Activated naive CD4-positive, alpha-beta T cell treated with anti-CD3 and anti-CD28 coated beads, Interleukin-2, amount 50 U/mL, for 24 hours (primary cell): ENCODE measurements around the gene PDK2.

Experiments
- H3K27ac Mint-ChIP-seq: one replicate; pipeline ENCODE4 v1.8.0; 2021; ENCODE audit warnings: mild to moderate bottlenecking, mixed read lengths
- H3K27me3 Mint-ChIP-seq: one replicate; pipeline ENCODE4 v1.8.0; 2021; ENCODE audit warnings: mixed read lengths
- H3K36me3 Mint-ChIP-seq: one replicate; pipeline ENCODE4 v1.8.0; 2021; ENCODE audit warnings: mixed read lengths
- H3K4me1 Mint-ChIP-seq: one replicate; pipeline ENCODE4 v1.8.0; 2021; ENCODE audit warnings: mixed read lengths
- H3K4me3 Mint-ChIP-seq: one replicate; pipeline ENCODE4 v1.8.0; 2021; ENCODE audit warnings: mild to moderate bottlenecking, mixed read lengths
- H3K9me3 Mint-ChIP-seq: one replicate; pipeline ENCODE4 v1.8.0; 2021; ENCODE audit warnings: mixed read lengths

PDK2 gene

DNA sequence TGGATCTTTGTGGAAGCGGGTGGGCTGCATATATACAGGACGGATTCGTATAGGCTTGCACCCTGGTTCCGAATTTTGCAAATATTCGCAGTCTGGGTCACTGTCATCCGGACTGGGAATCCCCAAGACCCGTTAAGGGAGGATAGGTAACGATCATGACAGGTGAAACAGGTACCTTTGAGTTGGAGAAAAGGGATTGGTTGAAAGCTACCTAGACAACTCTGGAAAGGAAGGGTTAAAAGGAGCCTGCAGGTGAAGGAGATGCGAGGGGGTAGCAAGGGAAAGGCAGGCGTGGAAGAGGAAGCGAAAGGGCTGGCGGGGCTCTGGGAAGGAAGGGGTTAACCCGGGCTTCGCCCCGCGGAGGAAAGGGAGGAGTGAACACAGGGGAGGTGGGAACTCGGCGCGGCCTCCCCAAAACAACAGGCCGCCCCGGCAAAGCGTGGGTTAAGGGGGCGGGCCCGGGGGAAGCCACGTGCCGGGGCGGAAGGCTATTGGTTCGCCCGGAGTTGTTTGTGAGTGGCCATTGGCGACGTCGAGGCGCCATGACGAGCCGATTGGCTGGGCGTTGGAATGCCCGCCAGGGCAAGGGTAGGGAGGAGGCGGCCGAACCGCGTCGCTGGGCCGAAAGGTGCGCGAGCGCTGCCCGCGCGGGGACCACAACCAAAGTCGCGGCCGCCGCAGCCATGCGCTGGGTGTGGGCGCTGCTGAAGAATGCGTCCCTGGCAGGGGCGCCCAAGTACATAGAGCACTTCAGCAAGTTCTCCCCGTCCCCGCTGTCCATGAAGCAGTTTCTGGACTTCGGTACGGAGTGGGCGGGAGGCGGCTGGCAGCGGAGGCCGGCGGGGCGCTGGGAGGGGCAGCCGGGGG lies at the start of gene PDK2:
Gene PDK2, plus strand, starts transcription at position 599 of the 867 bp plus-strand sequence. Its CDS starts 85 bp downstream, at position 684.
- Mint-ChIP-seq H3K4me1 (peaks cover 36% of the 10 kb centered on the region), H3K27me3 (no peaks in the 10 kb centered on the region), H3K36me3 (no peaks in the 10 kb centered on the region), H3K9me3 (no peaks in the 10 kb centered on the region), H3K4me3 (peak within 1 kb of the TSS; percentile 97), H3K27ac (peak within 1 kb of the TSS; percentile 98)

DNA sequence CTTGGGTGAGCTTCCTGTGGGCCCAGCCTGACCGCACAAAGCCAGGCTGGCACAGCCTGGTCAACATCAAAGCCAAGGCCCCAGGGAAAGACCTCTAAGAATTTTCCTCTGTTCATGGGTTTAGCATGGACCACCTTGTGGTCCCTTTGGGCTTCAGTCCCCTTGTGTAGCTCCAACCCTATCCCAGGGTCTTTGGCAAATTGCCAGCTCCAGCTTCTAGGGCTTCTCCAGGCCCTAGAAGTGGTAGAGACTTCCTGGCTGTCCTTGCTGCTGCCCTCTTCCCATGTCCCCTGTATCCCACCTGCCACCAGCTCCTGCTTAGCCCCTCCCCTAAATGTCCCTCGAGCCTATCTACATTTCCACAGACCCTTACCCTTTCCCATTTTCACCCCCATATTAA lies 49.0 kb upstream of the PDK2 start:
- H3K4me3 Mint-ChIP-seq = no peak overlapping the region
- H3K9me3 Mint-ChIP-seq = no peaks in the 10 kb centered on the region
- peaks cover 2% of the 10 kb centered on the region for H3K27me3 Mint-ChIP-seq
- H3K27ac Mint-ChIP-seq = no peak overlapping the region
- H3K36me3 Mint-ChIP-seq = no peaks in the 10 kb centered on the region
- H3K4me1 Mint-ChIP-seq = peaks cover 6% of the 10 kb centered on the region

DNA sequence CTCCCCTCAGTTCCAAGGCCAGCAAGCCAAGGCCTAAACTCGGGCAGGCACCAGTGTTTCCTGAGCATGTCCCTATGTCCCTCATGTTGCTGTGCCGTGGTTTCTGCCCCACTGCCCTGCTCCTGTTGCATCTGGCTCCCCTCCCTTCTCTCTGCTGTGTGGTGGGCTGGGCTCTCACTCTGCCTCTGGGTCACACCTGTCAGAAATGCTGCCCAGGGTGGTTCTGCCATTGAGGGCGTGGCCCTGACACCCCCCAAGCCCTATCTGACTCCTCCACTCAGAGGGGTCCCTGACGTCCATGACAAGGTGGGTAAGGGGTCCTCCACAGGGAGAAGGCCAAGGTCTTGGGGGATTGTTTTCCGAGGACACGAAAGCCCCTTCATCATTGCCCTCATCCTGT lies 48.5 kb upstream of the PDK2 start:
- peaks cover 2% of the 10 kb centered on the region for H3K27me3 Mint-ChIP-seq
- peaks cover 11% of the 10 kb centered on the region for H3K4me1 Mint-ChIP-seq
- no peak overlapping the region for H3K4me3 Mint-ChIP-seq
- H3K36me3 Mint-ChIP-seq = no peaks in the 10 kb centered on the region
- H3K9me3 Mint-ChIP-seq = no peaks in the 10 kb centered on the region
- H3K27ac Mint-ChIP-seq = no peak overlapping the region

DNA sequence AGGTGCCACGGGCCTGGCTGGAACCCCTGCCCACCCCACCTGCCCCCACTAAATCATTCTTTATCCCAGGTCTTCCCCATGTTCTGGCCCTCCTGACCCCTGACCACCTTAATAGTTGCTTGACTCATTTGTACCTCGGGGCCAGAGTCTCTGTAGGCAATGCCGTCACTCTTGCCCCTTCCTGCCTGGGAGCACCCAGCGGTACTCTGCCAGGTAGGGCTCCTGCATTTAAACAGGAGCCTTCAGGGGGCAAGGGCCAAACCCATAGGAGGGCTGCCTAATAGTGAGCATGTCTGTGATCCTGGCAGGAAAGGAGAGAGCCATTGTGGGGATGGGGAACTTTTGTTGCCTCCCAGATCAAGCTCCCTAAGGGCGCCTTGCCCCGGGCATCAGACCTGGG lies 48.1 kb upstream of the PDK2 start:
- no peaks in the 10 kb centered on the region for H3K9me3 Mint-ChIP-seq
- peaks cover 2% of the 10 kb centered on the region for H3K27me3 Mint-ChIP-seq
- peaks cover 11% of the 10 kb centered on the region for H3K4me1 Mint-ChIP-seq
- H3K36me3 Mint-ChIP-seq = no peaks in the 10 kb centered on the region
- no peak overlapping the region for H3K4me3 Mint-ChIP-seq
- no peak overlapping the region for H3K27ac Mint-ChIP-seq

DNA sequence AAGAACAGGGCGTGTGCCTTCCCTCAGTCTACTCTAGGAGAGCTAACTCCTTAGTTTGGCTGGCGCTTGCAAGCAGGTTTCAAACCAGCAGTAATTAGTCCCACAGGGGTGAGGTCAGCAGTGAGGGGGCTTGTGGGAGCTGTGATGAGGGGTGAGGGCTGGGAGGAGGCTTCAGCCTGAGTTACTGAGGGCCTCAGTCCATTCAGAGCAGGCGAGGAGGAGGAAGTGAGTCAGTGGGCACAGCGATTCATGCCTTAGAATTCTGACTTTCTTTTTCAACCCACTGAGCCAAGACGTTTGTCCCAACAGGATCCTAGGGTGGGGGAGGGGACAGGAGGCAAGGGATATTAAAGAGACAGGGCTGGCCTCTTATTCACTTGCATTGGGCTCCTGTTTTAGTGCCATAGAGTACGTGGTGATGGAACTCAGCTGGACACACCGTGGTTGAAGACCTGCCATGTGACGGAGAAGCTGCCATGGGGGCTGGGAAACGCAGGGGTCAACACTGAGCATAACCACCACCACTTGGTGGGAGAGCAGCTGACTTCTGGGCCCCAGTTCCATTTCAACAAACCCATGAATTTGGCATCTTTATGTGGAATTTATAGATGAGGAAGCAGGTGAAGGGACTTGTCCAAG lies 47.5 kb upstream of the PDK2 start:
- no peaks in the 10 kb centered on the region for H3K36me3 Mint-ChIP-seq
- no peaks in the 10 kb centered on the region for H3K9me3 Mint-ChIP-seq
- peaks cover 11% of the 10 kb centered on the region for H3K4me1 Mint-ChIP-seq
- no peak overlapping the region for H3K4me3 Mint-ChIP-seq
- H3K27ac Mint-ChIP-seq = peak overlapping the region; percentile 79
- H3K27me3 Mint-ChIP-seq = peaks cover 2% of the 10 kb centered on the region

DNA sequence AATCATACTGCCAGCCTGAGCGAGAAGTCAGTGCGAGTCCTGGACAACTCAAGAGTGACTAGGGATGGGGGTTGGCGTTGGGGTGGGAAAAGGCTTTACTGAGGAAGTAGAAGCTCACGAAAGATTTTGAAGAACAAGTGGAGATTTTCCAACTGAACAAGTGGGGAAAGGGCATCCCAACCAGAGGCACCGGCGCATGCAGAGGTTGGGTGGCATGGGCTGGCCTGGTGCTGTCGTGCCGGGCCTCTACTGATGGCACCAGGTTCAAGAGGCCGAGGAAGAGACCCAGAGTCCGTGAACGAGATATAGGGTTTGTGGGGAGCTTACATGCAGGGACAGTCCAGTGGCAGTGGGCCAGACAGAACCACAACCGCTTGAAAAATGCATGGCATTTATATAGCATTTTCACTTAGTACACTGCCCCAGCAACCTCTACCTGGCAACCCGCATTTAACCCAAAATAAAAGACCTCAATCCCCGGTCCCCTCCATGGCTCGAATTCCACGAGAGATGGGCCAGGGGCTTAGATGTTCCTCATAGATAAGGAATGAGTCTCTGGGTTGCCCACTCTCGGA lies 46.9 kb upstream of the PDK2 start:
- no peak overlapping the region for H3K4me3 Mint-ChIP-seq
- no peak overlapping the region for H3K27ac Mint-ChIP-seq
- H3K4me1 Mint-ChIP-seq = peaks cover 11% of the 10 kb centered on the region
- H3K36me3 Mint-ChIP-seq = no peaks in the 10 kb centered on the region
- peaks cover 2% of the 10 kb centered on the region for H3K27me3 Mint-ChIP-seq
- H3K9me3 Mint-ChIP-seq = no peaks in the 10 kb centered on the region

DNA sequence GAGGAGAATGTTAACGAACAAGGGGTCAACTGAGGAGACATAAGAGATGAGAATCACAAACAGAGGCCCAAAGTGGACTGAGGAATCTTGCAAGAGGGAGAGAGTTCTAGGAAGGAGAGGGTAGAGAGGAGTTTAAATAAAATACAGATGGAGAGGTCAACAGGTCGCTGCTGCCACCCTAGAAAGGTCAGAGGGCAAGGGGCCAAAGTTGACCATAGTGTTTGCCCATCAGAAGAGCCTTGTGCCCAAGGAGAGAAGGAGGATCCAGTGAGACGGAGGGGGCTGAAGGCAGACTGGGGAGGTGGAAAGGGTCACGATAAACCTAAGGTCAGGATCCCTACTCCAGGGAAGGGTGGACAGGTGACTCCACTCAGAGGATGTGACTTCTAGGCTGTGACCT lies 46.2 kb upstream of the PDK2 start:
- peaks cover 2% of the 10 kb centered on the region for H3K27me3 Mint-ChIP-seq
- H3K4me1 Mint-ChIP-seq = peaks cover 11% of the 10 kb centered on the region
- H3K36me3 Mint-ChIP-seq = no peaks in the 10 kb centered on the region
- H3K9me3 Mint-ChIP-seq = no peaks in the 10 kb centered on the region
- no peak overlapping the region for H3K4me3 Mint-ChIP-seq
- no peak overlapping the region for H3K27ac Mint-ChIP-seq

DNA sequence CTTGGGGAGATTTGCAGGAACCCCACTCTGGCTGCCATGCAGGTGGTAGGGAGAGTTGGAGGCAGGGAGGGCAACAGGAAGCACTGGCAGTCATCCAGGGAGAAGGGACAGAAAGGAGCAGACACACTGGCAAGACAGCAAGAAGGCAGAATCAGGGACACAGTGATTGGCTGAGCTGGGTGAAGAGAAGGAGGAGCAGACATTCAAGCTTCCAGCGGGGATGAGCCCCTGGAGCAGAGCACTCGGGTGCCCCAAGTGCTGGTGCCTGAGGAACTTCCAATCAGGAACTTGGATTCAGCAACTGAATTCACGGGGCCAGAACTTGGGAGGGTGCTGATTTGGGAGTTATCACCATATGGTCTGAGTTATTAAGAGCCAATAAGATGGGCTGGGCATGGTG lies 45.5 kb upstream of the PDK2 start:
- peaks cover 11% of the 10 kb centered on the region for H3K4me1 Mint-ChIP-seq
- no peaks in the 10 kb centered on the region for H3K9me3 Mint-ChIP-seq
- no peak overlapping the region for H3K27ac Mint-ChIP-seq
- H3K4me3 Mint-ChIP-seq = no peak overlapping the region
- peaks cover 2% of the 10 kb centered on the region for H3K27me3 Mint-ChIP-seq
- H3K36me3 Mint-ChIP-seq = no peaks in the 10 kb centered on the region

DNA sequence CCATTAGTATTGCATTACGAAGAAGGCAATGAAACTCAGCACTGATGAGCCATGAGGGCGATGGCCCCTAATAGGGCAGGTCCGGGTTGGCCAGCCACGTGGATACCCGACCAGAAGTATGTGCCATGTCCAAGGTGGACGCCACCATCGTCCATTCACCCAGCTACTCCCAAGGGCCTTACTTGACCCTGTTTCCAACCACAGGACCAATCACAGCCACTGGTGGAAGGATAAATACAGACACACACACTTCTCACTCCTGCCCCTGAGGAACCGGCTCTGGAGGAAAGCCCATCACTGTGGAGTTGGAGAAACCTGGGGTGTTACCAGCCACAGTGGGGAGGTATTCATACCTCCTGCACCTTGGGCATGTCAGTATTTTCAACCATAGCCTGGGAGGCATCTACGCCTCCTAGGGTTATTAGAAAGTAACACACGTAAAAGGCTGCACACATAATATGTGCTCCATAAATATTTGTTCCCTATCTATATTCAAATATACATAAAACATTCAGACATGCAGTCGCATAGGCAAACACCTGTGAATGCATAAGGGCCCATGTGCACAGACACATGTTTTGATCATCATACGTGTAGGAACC lies 44.6 kb upstream of the PDK2 start:
- Mint-ChIP-seq H3K27me3 (no peaks in the 10 kb centered on the region), H3K36me3 (no peaks in the 10 kb centered on the region), H3K4me1 (peaks cover 16% of the 10 kb centered on the region), H3K27ac (no peak overlapping the region), H3K4me3 (no peak overlapping the region), H3K9me3 (no peaks in the 10 kb centered on the region)

DNA sequence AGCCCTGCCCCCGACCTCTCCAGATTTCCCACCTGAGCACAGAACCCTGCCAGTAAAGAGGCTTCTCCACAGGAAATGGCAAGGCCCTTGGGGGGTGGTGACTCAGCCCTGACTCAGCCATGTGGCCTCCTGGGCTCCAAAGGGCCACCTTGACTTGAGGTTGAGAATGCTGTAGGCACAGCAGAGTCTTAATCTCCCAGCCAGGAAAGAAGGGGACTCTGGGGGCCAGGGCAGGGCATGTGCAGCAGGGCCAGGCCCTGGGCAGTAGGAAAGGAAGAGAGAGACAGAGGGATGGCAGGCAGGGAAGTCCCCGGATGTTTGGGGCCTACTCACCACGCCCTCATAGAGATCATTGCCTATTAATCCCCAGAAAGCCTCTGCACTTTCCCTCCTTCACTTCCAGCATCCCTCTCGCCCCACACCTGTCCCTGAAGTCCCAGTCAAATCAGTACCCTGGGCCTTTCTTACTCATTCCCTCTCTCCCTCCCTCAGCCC lies 44.0 kb upstream of the PDK2 start:
- Mint-ChIP-seq H3K4me1 (peaks cover 16% of the 10 kb centered on the region), H3K4me3 (peak overlapping the region; percentile 26), H3K27ac (peak overlapping the region; percentile 65)

DNA sequence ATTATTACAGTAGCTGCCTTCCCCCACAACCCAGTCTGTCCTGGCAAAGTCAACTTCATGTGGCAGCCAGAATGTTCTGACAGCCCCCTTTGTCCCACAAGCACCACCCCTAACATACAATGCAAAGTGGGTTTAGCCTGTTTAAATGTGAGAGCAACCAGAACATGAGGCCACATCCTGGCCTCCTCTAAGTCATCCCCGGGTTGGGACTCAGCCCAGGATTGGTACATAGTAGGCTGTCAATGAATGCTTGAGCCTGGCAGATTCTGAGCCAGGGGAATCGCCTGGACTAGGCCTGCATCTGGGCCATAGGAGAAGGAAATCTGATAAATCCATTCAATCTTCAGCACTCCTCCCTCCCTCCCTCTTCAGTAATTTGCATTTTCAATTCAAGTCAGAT lies 43.5 kb upstream of the PDK2 start:
- Mint-ChIP-seq H3K4me1 (peaks cover 16% of the 10 kb centered on the region), H3K27me3 (no peaks in the 10 kb centered on the region), H3K9me3 (no peaks in the 10 kb centered on the region), H3K27ac (no peak overlapping the region), H3K4me3 (no peak overlapping the region), H3K36me3 (no peaks in the 10 kb centered on the region)

More for the DNA sequence above, 44.0 kb upstream of the PDK2 start:
- Mint-ChIP-seq H3K9me3 (no peaks in the 10 kb centered on the region), H3K27me3 (no peaks in the 10 kb centered on the region), H3K36me3 (no peaks in the 10 kb centered on the region)

DNA sequence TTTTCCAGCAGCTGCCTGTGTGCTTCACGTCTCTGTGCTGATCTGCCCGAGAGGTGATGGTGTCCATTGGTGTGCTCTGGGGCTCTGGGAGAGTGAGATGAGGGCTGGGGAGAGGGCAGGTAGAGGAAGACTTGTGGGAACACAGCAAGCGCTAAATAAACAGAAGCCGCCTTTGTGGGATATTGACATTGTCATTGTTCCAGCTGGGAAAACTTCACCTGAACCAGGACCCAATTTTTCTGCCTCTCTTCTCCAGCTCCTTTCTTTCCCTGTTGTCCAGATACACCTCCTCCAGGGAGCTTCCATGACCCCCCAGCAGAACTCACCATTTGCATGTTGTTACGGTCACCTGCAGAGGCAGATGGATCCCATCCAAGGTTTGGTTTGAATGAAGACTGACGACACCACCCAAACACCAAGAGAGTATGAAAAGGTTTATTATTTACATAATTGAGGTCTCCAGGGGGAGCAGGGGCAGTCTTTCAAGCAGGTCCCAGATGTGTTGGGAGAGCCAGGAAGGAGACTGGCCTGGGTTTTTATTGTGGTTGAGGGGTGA lies 42.8 kb upstream of the PDK2 start:
- peaks cover 20% of the 10 kb centered on the region for H3K4me1 Mint-ChIP-seq
- no peaks in the 10 kb centered on the region for H3K9me3 Mint-ChIP-seq
- H3K4me3 Mint-ChIP-seq = no peak overlapping the region
- H3K36me3 Mint-ChIP-seq = no peaks in the 10 kb centered on the region
- no peaks in the 10 kb centered on the region for H3K27me3 Mint-ChIP-seq
- H3K27ac Mint-ChIP-seq = no peak overlapping the region

DNA sequence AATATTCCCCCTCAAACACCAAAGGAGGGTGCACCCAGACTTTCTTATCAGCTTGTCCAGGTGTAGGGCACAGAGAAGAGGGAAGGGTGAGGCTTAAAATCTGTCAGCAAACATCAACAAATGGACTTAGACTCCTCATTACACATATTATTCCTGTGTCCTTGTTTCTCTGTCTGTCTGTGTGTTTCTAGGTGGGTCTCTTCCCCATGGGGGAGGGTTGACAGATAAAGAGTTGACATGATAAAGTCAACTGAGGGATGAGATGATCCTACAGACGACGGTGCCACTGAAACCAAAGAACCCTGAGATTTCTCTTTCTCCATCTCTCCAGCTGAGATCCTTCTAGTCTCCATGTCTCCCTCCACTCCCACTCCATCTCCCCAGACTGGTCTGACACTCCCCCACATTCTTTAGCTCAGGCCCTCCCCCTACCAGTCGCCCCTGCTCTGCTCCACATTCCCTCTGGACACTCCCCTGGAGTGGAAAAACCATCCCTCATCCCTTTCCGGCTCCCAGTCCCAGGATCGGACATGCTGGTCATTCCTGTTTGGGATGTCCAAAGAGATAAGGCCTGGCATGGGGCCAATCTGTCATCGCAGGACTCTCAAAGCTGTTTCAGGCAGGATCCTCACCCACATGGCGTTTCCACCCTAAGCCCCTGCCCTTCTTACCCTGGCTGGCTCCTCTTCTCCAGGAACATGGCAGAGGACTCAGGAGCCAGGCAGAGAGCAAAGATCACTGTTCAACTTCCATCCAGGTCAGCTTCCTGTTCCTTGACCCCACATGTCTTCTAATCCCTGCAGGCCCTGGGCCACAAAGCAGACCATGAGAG lies 42.1 kb upstream of the PDK2 start:
- no peaks in the 10 kb centered on the region for H3K9me3 Mint-ChIP-seq
- no peak overlapping the region for H3K4me3 Mint-ChIP-seq
- H3K27ac Mint-ChIP-seq = no peak overlapping the region
- H3K27me3 Mint-ChIP-seq = no peaks in the 10 kb centered on the region
- H3K4me1 Mint-ChIP-seq = peaks cover 27% of the 10 kb centered on the region
- no peaks in the 10 kb centered on the region for H3K36me3 Mint-ChIP-seq

DNA sequence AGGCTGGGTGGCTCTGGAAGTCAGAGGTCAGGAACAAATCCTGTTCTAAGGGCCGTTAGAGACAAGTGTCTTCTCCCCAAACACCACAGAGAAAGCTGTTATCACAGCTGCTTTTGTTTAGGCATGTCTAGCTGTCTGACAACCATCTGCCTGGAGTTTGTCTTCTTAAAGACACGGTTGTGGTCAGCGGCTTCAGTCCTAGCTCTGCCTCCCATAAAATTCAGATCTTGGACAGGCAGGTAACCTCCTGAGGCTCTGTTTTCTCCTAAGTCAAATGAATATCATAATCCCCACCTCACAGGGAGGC lies 41.5 kb upstream of the PDK2 start:
- H3K27ac Mint-ChIP-seq = no peak overlapping the region
- H3K36me3 Mint-ChIP-seq = no peaks in the 10 kb centered on the region
- no peak overlapping the region for H3K4me3 Mint-ChIP-seq
- peaks cover 27% of the 10 kb centered on the region for H3K4me1 Mint-ChIP-seq
- no peaks in the 10 kb centered on the region for H3K27me3 Mint-ChIP-seq
- no peaks in the 10 kb centered on the region for H3K9me3 Mint-ChIP-seq

DNA sequence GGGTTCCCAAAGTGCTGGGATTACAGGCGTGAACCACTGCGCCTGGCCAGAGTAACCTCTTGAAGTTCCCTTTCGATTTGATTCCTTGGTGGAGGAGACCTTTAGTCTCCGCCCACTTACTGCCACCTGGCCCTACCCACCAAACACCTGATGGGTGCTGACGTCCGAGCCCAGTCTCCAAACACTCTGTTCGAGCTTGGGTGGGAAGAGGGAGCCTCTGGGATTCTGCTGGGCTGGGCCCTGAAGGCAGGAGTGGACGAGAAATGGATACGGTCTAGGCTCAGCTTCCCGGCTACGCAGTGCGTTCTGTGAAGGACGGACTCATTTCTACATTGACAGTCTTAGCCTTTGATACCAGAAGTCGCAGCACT lies 40.1 kb upstream of the PDK2 start:
- Mint-ChIP-seq H3K4me1 (peaks cover 27% of the 10 kb centered on the region), H3K4me3 (peak overlapping the region; percentile 91), H3K36me3 (no peaks in the 10 kb centered on the region), H3K27ac (no peak overlapping the region), H3K9me3 (no peaks in the 10 kb centered on the region), H3K27me3 (no peaks in the 10 kb centered on the region)
